Liver (tissue), 3 donors: ENCODE measurements around the gene MED15.

Source experiments
- GABPA ChIP-seq, 2 donors: IDR thresholded peaks in 1 of 2; conservative IDR thresholded peaks in 1 of 2; 2 replicates each; pipeline ENCODE4 v1.6.1; 2016; ENCODE audit warnings: antibody characterized with exemption in 2 of 2, mild to moderate bottlenecking in 1 of 2, moderate library complexity in 1 of 2
- HNF4G ChIP-seq: IDR thresholded peaks from 2 replicates; pipeline ENCODE4 v1.6.1; 2016; ENCODE audit warnings: antibody characterized with exemption
- JUND ChIP-seq, 2 donors: IDR thresholded peaks; 2 replicates each; pipeline ENCODE4 v1.6.1; 2016; ENCODE audit warnings: antibody characterized with exemption in 2 of 2
- RAD21 ChIP-seq, 2 donors: IDR thresholded peaks; 2 replicates each; pipeline ENCODE4 v1.6.1; 2016; ENCODE audit warnings: antibody characterized with exemption in 2 of 2, mild to moderate bottlenecking in 2 of 2
- SP1 ChIP-seq: IDR thresholded peaks from 2 replicates; pipeline ENCODE4 v1.6.1; 2018; ENCODE audit warnings: antibody characterized with exemption, mild to moderate bottlenecking
- YY1 ChIP-seq: IDR thresholded peaks from 2 replicates; pipeline ENCODE4 v1.6.1; 2016; ENCODE audit warnings: antibody characterized with exemption, mild to moderate bottlenecking
- TF ChIP-seq, protein P1 (sequence below): fragments of 150-350 bp; IDR thresholded peaks from 2 replicates; pipeline ENCODE4 v1.5.1; 2017; ENCODE audit warnings: improper control_type of control experiment, low read depth, low read length; ENCODE audit not compliant: missing input control
- TF ChIP-seq, protein P2 (sequence below): IDR thresholded peaks from 2 replicates; pipeline ENCODE4 v1.6.1; 2016; ENCODE audit warnings: antibody characterized with exemption, mild to moderate bottlenecking
- TF ChIP-seq, protein P3 (sequence below): IDR thresholded peaks from 2 replicates; pipeline ENCODE4 v1.6.1; 2016; ENCODE audit warnings: antibody characterized with exemption
- TF ChIP-seq, protein P4 (sequence below): IDR thresholded peaks from 2 replicates; pipeline ENCODE4 v1.6.1; 2016; ENCODE audit warnings: antibody characterized with exemption
- donor health status: healthy.
- donor health status: healthy.

DNA sequence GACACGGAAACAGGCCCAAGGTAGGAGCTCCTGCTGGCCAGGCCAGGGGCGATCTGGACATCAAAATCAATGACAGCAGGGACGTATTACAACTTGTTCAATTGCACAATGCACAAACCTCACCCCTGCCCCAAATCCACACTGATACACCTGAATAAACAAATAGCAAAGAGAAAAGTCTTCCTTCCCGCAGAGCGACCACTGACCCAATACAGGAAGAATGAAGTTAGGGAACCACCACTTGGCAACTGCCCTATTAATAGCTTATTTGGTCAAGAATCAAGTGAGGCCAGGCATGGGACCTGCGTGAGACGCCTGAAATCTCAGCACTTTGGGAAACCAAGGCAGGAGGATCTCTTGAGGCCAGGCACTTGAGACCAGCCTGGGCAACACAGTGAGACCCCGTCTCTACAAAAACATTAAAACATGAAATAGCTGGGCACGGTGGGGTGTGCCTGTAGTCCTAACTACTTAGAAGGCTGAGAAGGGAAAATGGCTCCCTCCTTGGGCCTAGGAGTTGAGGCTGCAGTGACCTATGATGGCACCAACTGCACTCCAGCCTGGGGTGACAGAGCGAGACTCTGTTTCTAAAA, 109.1 kb downstream of the MED15 start:
- TF ChIP-seq, protein P1, sequence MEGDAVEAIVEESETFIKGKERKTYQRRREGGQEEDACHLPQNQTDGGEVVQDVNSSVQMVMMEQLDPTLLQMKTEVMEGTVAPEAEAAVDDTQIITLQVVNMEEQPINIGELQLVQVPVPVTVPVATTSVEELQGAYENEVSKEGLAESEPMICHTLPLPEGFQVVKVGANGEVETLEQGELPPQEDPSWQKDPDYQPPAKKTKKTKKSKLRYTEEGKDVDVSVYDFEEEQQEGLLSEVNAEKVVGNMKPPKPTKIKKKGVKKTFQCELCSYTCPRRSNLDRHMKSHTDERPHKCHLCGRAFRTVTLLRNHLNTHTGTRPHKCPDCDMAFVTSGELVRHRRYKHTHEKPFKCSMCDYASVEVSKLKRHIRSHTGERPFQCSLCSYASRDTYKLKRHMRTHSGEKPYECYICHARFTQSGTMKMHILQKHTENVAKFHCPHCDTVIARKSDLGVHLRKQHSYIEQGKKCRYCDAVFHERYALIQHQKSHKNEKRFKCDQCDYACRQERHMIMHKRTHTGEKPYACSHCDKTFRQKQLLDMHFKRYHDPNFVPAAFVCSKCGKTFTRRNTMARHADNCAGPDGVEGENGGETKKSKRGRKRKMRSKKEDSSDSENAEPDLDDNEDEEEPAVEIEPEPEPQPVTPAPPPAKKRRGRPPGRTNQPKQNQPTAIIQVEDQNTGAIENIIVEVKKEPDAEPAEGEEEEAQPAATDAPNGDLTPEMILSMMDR, result no peak
- TF ChIP-seq, protein P2, sequence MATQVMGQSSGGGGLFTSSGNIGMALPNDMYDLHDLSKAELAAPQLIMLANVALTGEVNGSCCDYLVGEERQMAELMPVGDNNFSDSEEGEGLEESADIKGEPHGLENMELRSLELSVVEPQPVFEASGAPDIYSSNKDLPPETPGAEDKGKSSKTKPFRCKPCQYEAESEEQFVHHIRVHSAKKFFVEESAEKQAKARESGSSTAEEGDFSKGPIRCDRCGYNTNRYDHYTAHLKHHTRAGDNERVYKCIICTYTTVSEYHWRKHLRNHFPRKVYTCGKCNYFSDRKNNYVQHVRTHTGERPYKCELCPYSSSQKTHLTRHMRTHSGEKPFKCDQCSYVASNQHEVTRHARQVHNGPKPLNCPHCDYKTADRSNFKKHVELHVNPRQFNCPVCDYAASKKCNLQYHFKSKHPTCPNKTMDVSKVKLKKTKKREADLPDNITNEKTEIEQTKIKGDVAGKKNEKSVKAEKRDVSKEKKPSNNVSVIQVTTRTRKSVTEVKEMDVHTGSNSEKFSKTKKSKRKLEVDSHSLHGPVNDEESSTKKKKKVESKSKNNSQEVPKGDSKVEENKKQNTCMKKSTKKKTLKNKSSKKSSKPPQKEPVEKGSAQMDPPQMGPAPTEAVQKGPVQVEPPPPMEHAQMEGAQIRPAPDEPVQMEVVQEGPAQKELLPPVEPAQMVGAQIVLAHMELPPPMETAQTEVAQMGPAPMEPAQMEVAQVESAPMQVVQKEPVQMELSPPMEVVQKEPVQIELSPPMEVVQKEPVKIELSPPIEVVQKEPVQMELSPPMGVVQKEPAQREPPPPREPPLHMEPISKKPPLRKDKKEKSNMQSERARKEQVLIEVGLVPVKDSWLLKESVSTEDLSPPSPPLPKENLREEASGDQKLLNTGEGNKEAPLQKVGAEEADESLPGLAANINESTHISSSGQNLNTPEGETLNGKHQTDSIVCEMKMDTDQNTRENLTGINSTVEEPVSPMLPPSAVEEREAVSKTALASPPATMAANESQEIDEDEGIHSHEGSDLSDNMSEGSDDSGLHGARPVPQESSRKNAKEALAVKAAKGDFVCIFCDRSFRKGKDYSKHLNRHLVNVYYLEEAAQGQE, result no peak
- TF ChIP-seq, protein P3, sequence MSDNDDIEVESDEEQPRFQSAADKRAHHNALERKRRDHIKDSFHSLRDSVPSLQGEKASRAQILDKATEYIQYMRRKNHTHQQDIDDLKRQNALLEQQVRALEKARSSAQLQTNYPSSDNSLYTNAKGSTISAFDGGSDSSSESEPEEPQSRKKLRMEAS, result no peak
- no peak for TF ChIP-seq SP1
- TF ChIP-seq RAD21 (IDR thresholded peaks at IDR 0.05), result no peak
- TF ChIP-seq YY1, result no peak
- TF ChIP-seq, protein P4, sequence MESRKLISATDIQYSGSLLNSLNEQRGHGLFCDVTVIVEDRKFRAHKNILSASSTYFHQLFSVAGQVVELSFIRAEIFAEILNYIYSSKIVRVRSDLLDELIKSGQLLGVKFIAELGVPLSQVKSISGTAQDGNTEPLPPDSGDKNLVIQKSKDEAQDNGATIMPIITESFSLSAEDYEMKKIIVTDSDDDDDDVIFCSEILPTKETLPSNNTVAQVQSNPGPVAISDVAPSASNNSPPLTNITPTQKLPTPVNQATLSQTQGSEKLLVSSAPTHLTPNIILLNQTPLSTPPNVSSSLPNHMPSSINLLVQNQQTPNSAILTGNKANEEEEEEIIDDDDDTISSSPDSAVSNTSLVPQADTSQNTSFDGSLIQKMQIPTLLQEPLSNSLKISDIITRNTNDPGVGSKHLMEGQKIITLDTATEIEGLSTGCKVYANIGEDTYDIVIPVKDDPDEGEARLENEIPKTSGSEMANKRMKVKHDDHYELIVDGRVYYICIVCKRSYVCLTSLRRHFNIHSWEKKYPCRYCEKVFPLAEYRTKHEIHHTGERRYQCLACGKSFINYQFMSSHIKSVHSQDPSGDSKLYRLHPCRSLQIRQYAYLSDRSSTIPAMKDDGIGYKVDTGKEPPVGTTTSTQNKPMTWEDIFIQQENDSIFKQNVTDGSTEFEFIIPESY, result no peak
- no peak for TF ChIP-seq GABPA (IDR thresholded peaks at IDR 0.05 in 1 of 2, conservative IDR thresholded peaks at IDR 0.05 in 1 of 2)
- TF ChIP-seq HNF4G, result no peak
- no peak for TF ChIP-seq JUND (IDR thresholded peaks at IDR 0.05)
